Measurements from ENCODE around the gene LDLR.

Gene LDLR

GRCh38 chr19:11165486-11166030, 76.3 kb downstream of the LDLR start:
- Histone ChIP-seq H2AK5ac (ENCODE audit: low read depth, low read length) (no peak overlapping the region), H2BK12ac (ENCODE audit: low read length) (no peak overlapping the region), H3K4ac (ENCODE audit: low read length) (no peak overlapping the region), H3K4me2 (ENCODE audit: insufficient read depth, low read length, poor library complexity, severe bottlenecking) (no peak overlapping the region), H3K79me1 (ENCODE audit: low read depth, low read length) (no peaks in the 10 kb centered on the region), H4K91ac (ENCODE audit: low read depth, low read length, poor library complexity) (no peak overlapping the region), H4K8ac (ENCODE audit: low read depth, low read length) (no peak overlapping the region), H3K36me3 (replicated peaks in 1 of 2; ENCODE audit: control insufficient read depth in 2 of 2, insufficient read depth in 2 of 2, low read length in 2 of 2) (peaks cover 10 to 42% of the 10 kb centered on the region in 2 donors), H3K9me3 (replicated peaks in 1 of 2; ENCODE audit: control insufficient read depth in 2 of 2, insufficient read depth in 1 of 2, low read depth in 1 of 2, low read length in 2 of 2) (no peaks in the 10 kb centered on the region), H3K4me3 (ENCODE audit: low read length in 2 of 2) (no peak overlapping the region), H3K14ac (ENCODE audit: low read length) (no peak overlapping the region), H2AFZ (ENCODE audit: low read length) (no peak overlapping the region), H3K4me1 (ENCODE audit: control insufficient read depth in 2 of 2, insufficient read depth in 1 of 2, low read depth in 1 of 2, low read length in 2 of 2) (peaks cover 0 to 3% of the 10 kb centered on the region in 2 donors), H3K27me3 (ENCODE audit: control insufficient read depth in 3 of 3, insufficient read depth in 3 of 3, low read depth in 1 of 3, low read length in 3 of 3) (no peaks in the 10 kb centered on the region), H2BK15ac (ENCODE audit: low read length) (no peak overlapping the region), H3K9ac (ENCODE audit: low read depth, low read length, poor library complexity) (no peak overlapping the region), H2BK5ac (ENCODE audit: low read length) (no peak overlapping the region), H3K23ac (ENCODE audit: low read depth, low read length, poor library complexity) (no peak overlapping the region), H2BK120ac (ENCODE audit: low read depth, low read length) (no peak overlapping the region), H3K18ac (ENCODE audit: low read length) (no peak overlapping the region), H3K27ac (replicated peaks; ENCODE audit: low read length) (no peak overlapping the region)
- WGBS, 2 donors (ENCODE audit: extremely low coverage in 2 of 2, insufficient read length in 2 of 2, insufficient replicate concordance in 1 of 2), result no CpG with 5 or more reads among the region's 13 CpGs
- no peak for DNase-seq (ENCODE audit: low spot score)

GRCh38 chr19:11166281-11167142, 77.2 kb downstream of the LDLR start:
- Histone ChIP-seq H4K91ac (ENCODE audit: low read depth, low read length, poor library complexity) (no peak overlapping the region), H3K36me3 (replicated peaks in 1 of 2; ENCODE audit: control insufficient read depth in 2 of 2, insufficient read depth in 2 of 2, low read length in 2 of 2) (peaks cover 10 to 50% of the 10 kb centered on the region in 2 donors), H2BK5ac (ENCODE audit: low read length) (no peak overlapping the region), H3K23ac (ENCODE audit: low read depth, low read length, poor library complexity) (peak overlapping the region; percentile 34), H2BK15ac (ENCODE audit: low read length) (no peak overlapping the region), H3K9me3 (replicated peaks in 1 of 2; ENCODE audit: control insufficient read depth in 2 of 2, insufficient read depth in 1 of 2, low read depth in 1 of 2, low read length in 2 of 2) (no peaks in the 10 kb centered on the region), H3K4me3 (ENCODE audit: low read length in 2 of 2) (no peak overlapping the region), H3K79me1 (ENCODE audit: low read depth, low read length) (no peaks in the 10 kb centered on the region), H4K8ac (ENCODE audit: low read depth, low read length) (no peak overlapping the region), H2AK5ac (ENCODE audit: low read depth, low read length) (no peak overlapping the region), H3K14ac (ENCODE audit: low read length) (no peak overlapping the region), H3K9ac (ENCODE audit: low read depth, low read length, poor library complexity) (no peak overlapping the region), H3K18ac (ENCODE audit: low read length) (peak overlapping the region; percentile 59), H3K27ac (replicated peaks; ENCODE audit: low read length) (no peak overlapping the region), H3K4me2 (ENCODE audit: insufficient read depth, low read length, poor library complexity, severe bottlenecking) (no peak overlapping the region), H3K4me1 (ENCODE audit: control insufficient read depth in 2 of 2, insufficient read depth in 1 of 2, low read depth in 1 of 2, low read length in 2 of 2) (peaks cover 0 to 3% of the 10 kb centered on the region in 2 donors), H2AFZ (ENCODE audit: low read length) (no peak overlapping the region), H3K27me3 (ENCODE audit: control insufficient read depth in 3 of 3, insufficient read depth in 3 of 3, low read depth in 1 of 3, low read length in 3 of 3) (no peaks in the 10 kb centered on the region), H3K4ac (ENCODE audit: low read length) (no peak overlapping the region), H2BK12ac (ENCODE audit: low read length) (no peak overlapping the region), H2BK120ac (ENCODE audit: low read depth, low read length) (no peak overlapping the region)
- DNase-seq (ENCODE audit: low spot score), result no peak
- WGBS, 2 donors (ENCODE audit: extremely low coverage in 2 of 2, insufficient read length in 2 of 2, insufficient replicate concordance in 1 of 2), result no CpG with 5 or more reads among the region's 26 CpGs

- no peak overlapping the region for H3K4ac ChIP-seq (ENCODE audit: low read length)
- no peak overlapping the region for H2AK5ac ChIP-seq (ENCODE audit: low read depth, low read length)
- H2BK15ac ChIP-seq (ENCODE audit: low read length), result no peak overlapping the region
- H3K9ac ChIP-seq (ENCODE audit: low read depth, low read length, poor library complexity), result no peak overlapping the region
- H2AFZ ChIP-seq (ENCODE audit: low read length), result no peak overlapping the region
- no peaks in the 10 kb centered on the region for H3K79me1 ChIP-seq (ENCODE audit: low read depth, low read length)
- H3K4me1 ChIP-seq (ENCODE audit: control insufficient read depth in 2 of 2, insufficient read depth in 1 of 2, low read depth in 1 of 2, low read length in 2 of 2), result peaks cover 0 to 3% of the 10 kb centered on the region in 2 donors
- H3K36me3 ChIP-seq (replicated peaks in 1 of 2; ENCODE audit: control insufficient read depth in 2 of 2, insufficient read depth in 2 of 2, low read length in 2 of 2), result peaks cover 20 to 66% of the 10 kb centered on the region in 2 donors
- no peak overlapping the region for H2BK120ac ChIP-seq (ENCODE audit: low read depth, low read length)
- no peak overlapping the region for H4K8ac ChIP-seq (ENCODE audit: low read depth, low read length)
- no peak overlapping the region for H3K4me2 ChIP-seq (ENCODE audit: insufficient read depth, low read length, poor library complexity, severe bottlenecking)
- WGBS, 2 donors (ENCODE audit: extremely low coverage in 2 of 2, insufficient read length in 2 of 2, insufficient replicate concordance in 1 of 2), result no CpG with 5 or more reads among the region's 7 CpGs
- no peak overlapping the region for H4K91ac ChIP-seq (ENCODE audit: low read depth, low read length, poor library complexity)
- no peak for DNase-seq (ENCODE audit: low spot score)
- no peak overlapping the region for H3K4me3 ChIP-seq (ENCODE audit: low read length in 2 of 2)
- no peak overlapping the region for H2BK12ac ChIP-seq (ENCODE audit: low read length)
- no peak overlapping the region for H3K27ac ChIP-seq (replicated peaks; ENCODE audit: low read length)
- H3K27me3 ChIP-seq (ENCODE audit: control insufficient read depth in 3 of 3, insufficient read depth in 3 of 3, low read depth in 1 of 3, low read length in 3 of 3), result no peaks in the 10 kb centered on the region
- H3K18ac ChIP-seq (ENCODE audit: low read length), result no peak overlapping the region
- H3K14ac ChIP-seq (ENCODE audit: low read length), result no peak overlapping the region
- no peak overlapping the region for H3K23ac ChIP-seq (ENCODE audit: low read depth, low read length, poor library complexity)
- H2BK5ac ChIP-seq (ENCODE audit: low read length), result no peak overlapping the region
- H3K9me3 ChIP-seq (replicated peaks in 1 of 2; ENCODE audit: control insufficient read depth in 2 of 2, insufficient read depth in 1 of 2, low read depth in 1 of 2, low read length in 2 of 2), result no peaks in the 10 kb centered on the region
Observed at GRCh38 chr19:11168568-11168967, 79.3 kb downstream of the LDLR start.

- Histone ChIP-seq H2BK15ac (ENCODE audit: low read length) (peak overlapping the region; percentile 25), H4K8ac (ENCODE audit: low read depth, low read length) (no peak overlapping the region), H2AK5ac (ENCODE audit: low read depth, low read length) (peak overlapping the region; percentile 28), H2BK5ac (ENCODE audit: low read length) (no peak overlapping the region), H2AFZ (ENCODE audit: low read length) (no peak overlapping the region), H3K23ac (ENCODE audit: low read depth, low read length, poor library complexity) (peak overlapping the region; percentile 93), H3K4me1 (ENCODE audit: control insufficient read depth in 2 of 2, insufficient read depth in 1 of 2, low read depth in 1 of 2, low read length in 2 of 2) (no peaks in the 10 kb centered on the region), H3K4me3 (ENCODE audit: low read length in 2 of 2) (peak overlapping the region in 1 of 2 donors; percentile 5), H3K27me3 (ENCODE audit: control insufficient read depth in 3 of 3, insufficient read depth in 3 of 3, low read depth in 1 of 3, low read length in 3 of 3) (no peaks in the 10 kb centered on the region), H3K4ac (ENCODE audit: low read length) (peak overlapping the region; percentile 10), H3K18ac (ENCODE audit: low read length) (no peak overlapping the region), H3K36me3 (replicated peaks in 1 of 2; ENCODE audit: control insufficient read depth in 2 of 2, insufficient read depth in 2 of 2, low read length in 2 of 2) (peaks cover 28 to 81% of the 10 kb centered on the region in 2 donors), H3K79me1 (ENCODE audit: low read depth, low read length) (no peaks in the 10 kb centered on the region), H2BK120ac (ENCODE audit: low read depth, low read length) (no peak overlapping the region), H3K4me2 (ENCODE audit: insufficient read depth, low read length, poor library complexity, severe bottlenecking) (no peak overlapping the region), H3K9ac (ENCODE audit: low read depth, low read length, poor library complexity) (peak overlapping the region; percentile 78), H2BK12ac (ENCODE audit: low read length) (peak overlapping the region; percentile 22), H3K14ac (ENCODE audit: low read length) (peak overlapping the region; percentile 67), H4K91ac (ENCODE audit: low read depth, low read length, poor library complexity) (no peak overlapping the region), H3K27ac (replicated peaks; ENCODE audit: low read length) (no peak overlapping the region), H3K9me3 (replicated peaks in 1 of 2; ENCODE audit: control insufficient read depth in 2 of 2, insufficient read depth in 1 of 2, low read depth in 1 of 2, low read length in 2 of 2) (no peaks in the 10 kb centered on the region)
- no CpG with 5 or more reads among the region's 31 CpGs for WGBS, 2 donors (ENCODE audit: extremely low coverage in 2 of 2, insufficient read length in 2 of 2, insufficient replicate concordance in 1 of 2)
- DNase-seq (ENCODE audit: low spot score), result no peak
Observed at GRCh38 chr19:11169896-11170678, 80.8 kb downstream of the LDLR start.
